A549 (cell line): ENCODE results near the gene ST8SIA5. TPM values are rescaled to one million over a fixed set of nuclear protein-coding genes. Genes with fewer than 3 reads are reported as not detected.

ENCODE experiments used
- ATAC-seq, 2 experiments: fragments of 200-7000 bp in 1 of 2; fragments of >200 bp in 1 of 2; cut with Nextera tagmentation in 1 of 2; cut with Tn5 transposase in 1 of 2; 3 replicates each; pipeline versions ENCODE4 v1.8.0 to v1.9.1; 2018 to 2020; ENCODE audit warnings: mild to moderate bottlenecking in 1 of 2, moderate library complexity in 1 of 2
- CTCF ChIA-PET: fragments of 300-600 bp; sonication (Branson Sonifier 250); formaldehyde crosslinking; extraction: SDS; loops from one replicate; lab custom pipeline; 2021; ENCODE audit warnings: antibody characterized with exemption, inconsistent platforms; lab: Yijun Ruan, JAX
- POLR2A ChIA-PET: fragments of 350-600 bp; formaldehyde crosslinking; extraction: SDS; loops from one replicate; lab custom pipeline; 2021; ENCODE audit warnings: antibody characterized with exemption, inconsistent platforms; lab: Yijun Ruan, JAX
- DNase-seq, 2 experiments: peaks; one replicate each; pipeline versions ENCODE4 v3.0.0 to v3.0.0-alpha.2; 2011 to 2016; ENCODE audit warnings: low read depth in 1 of 2, low spot score in 1 of 2
- FAIRE-seq: peaks from 2 replicates; lab custom pipeline; 2011; peaks lifted over from hg19 to GRCh38; lab: Jason Lieb, UNC
- H3K27ac ChIP-seq, 2 experiments: fragments of >200 bp; sonication (Bioruptor Twin); formaldehyde crosslinking; 3 replicates each; pipeline ENCODE4 v1.5.1; 2016 to 2017
- H3K4me1 ChIP-seq: fragments of >200 bp; sonication (Bioruptor Twin); formaldehyde crosslinking; 3 replicates; pipeline ENCODE4 v1.6.1; 2016
- H3K4me2 ChIP-seq: fragments of >200 bp; sonication (Bioruptor Twin); formaldehyde crosslinking; 3 replicates; pipeline ENCODE4 v1.6.1; 2016
- H3K4me3 ChIP-seq: fragments of >200 bp; sonication (Bioruptor Twin); formaldehyde crosslinking; 3 replicates; pipeline ENCODE4 v1.5.1; 2016
- H3K9me3 ChIP-seq: fragments of >200 bp; sonication (Bioruptor Twin); formaldehyde crosslinking; 3 replicates; pipeline ENCODE4 v1.6.1; 2016
- CBX2 ChIP-seq: fragments of 200-600 bp; sonication (generic); IDR thresholded peaks from 2 replicates; pipeline ENCODE4 v1.6.1; 2016; ENCODE audit warnings: low read depth, mild to moderate bottlenecking, borderline replicate concordance
- CBX8 ChIP-seq: fragments of 200-600 bp; sonication (generic); IDR thresholded peaks from 2 replicates; pipeline ENCODE4 v1.6.1; 2016
- CEBPB ChIP-seq, 2 experiments: fragments of >200 bp in 1 of 2; sonication (Bioruptor Twin) in 1 of 2; formaldehyde crosslinking in 1 of 2; IDR thresholded peaks; 2 replicates each; pipeline ENCODE4 v1.6.1; 2012 to 2016
- CHD2 ChIP-seq: fragments of 150-350 bp; IDR thresholded peaks from 2 replicates; pipeline ENCODE4 v1.6.1; 2014; ENCODE audit warnings: low read length; ENCODE audit not compliant: partially characterized antibody
- CHD4 ChIP-seq: fragments of 200-600 bp; sonication (generic); IDR thresholded peaks from 2 replicates; pipeline ENCODE4 v1.6.1; 2016; ENCODE audit warnings: antibody characterized with exemption, mild to moderate bottlenecking, borderline replicate concordance
- CTCF ChIP-seq: fragments of >200 bp; sonication (Bioruptor Twin); formaldehyde crosslinking; IDR thresholded peaks from 3 replicates; pipeline ENCODE4 v1.5.1; 2016
- E2F6 ChIP-seq: IDR thresholded peaks from 2 replicates; pipeline ENCODE4 v1.6.1; 2012; ENCODE audit warnings: low read depth, borderline replicate concordance
- EHMT2 ChIP-seq: fragments of 200-600 bp; sonication (generic); IDR thresholded peaks from 2 replicates; pipeline ENCODE4 v1.6.1; 2016; ENCODE audit warnings: antibody characterized with exemption, low read depth, mild to moderate bottlenecking, moderate library complexity
- ESRRA ChIP-seq: fragments of 150-350 bp; IDR thresholded peaks from 2 replicates; pipeline ENCODE4 v1.6.1; 2014; ENCODE audit warnings: mild to moderate bottlenecking, low read length, borderline replicate concordance
- HEYL ChIP-seq: fragments of 250-450 bp; sonication (Bioruptor Pico); IDR thresholded peaks from 2 replicates; pipeline ENCODE4 v1.8.0; 2021; ENCODE audit warnings: mild to moderate bottlenecking, moderate library complexity
- HOXB13 ChIP-seq: fragments of 250-450 bp; sonication (Bioruptor Pico); IDR thresholded peaks from 2 replicates; pipeline ENCODE4 v1.5.0; 2020; ENCODE audit warnings: low read depth, mild to moderate bottlenecking, moderate library complexity
- JUNB ChIP-seq: fragments of >200 bp; sonication (Bioruptor Twin); formaldehyde crosslinking; IDR thresholded peaks from 2 replicates; pipeline ENCODE4 v1.6.1; 2016
- MAFK ChIP-seq: fragments of 450-650 bp; IDR thresholded peaks from 2 replicates; pipeline ENCODE4 v1.6.1; 2014; ENCODE audit not compliant: partially characterized antibody
- MAX ChIP-seq: IDR thresholded peaks from 2 replicates; pipeline ENCODE4 v1.6.1; 2012
- MAZ ChIP-seq: fragments of 150-350 bp; IDR thresholded peaks from 2 replicates; pipeline ENCODE4 v1.6.1; 2014; ENCODE audit warnings: antibody characterized with exemption, low read depth, low read length, borderline replicate concordance
- NR3C1 ChIP-seq: fragments of >200 bp; sonication (Bioruptor Twin); formaldehyde crosslinking; IDR thresholded peaks from 3 replicates; pipeline ENCODE4 v1.6.1; 2017
- PBX3 ChIP-seq: IDR thresholded peaks from 2 replicates; pipeline ENCODE4 v1.6.1; 2012
- POLR2A ChIP-seq: IDR thresholded peaks from 2 replicates; pipeline ENCODE4 v1.6.1; 2012; ENCODE audit warnings: mild to moderate bottlenecking, low read length
- POLR2AphosphoS2 ChIP-seq: conservative IDR thresholded peaks from 2 replicates; pipeline ENCODE4 v1.6.1; 2012; ENCODE audit warnings: low read length, improper control_type of control experiment, inconsistent platforms
- RAD21 ChIP-seq, 2 experiments: fragments of >200 bp in 1 of 2; sonication (Bioruptor Twin) in 1 of 2; formaldehyde crosslinking in 1 of 2; IDR thresholded peaks in 1 of 2; conservative IDR thresholded peaks in 1 of 2; 2 replicates in 1 of 2; 3 replicates in 1 of 2; pipeline ENCODE4 v1.6.1; 2012 to 2018; ENCODE audit warnings: inconsistent platforms in 1 of 2
- RARB ChIP-seq: fragments of 250-450 bp; sonication (Bioruptor Pico); IDR thresholded peaks from 2 replicates; pipeline ENCODE4 v1.8.0; 2021; ENCODE audit warnings: mild to moderate bottlenecking, moderate library complexity
- RFX5 ChIP-seq: fragments of 450-650 bp; IDR thresholded peaks from 2 replicates; pipeline ENCODE4 v1.7.1; 2014; ENCODE audit warnings: antibody characterized with exemption, mild to moderate bottlenecking, moderate library complexity
- SREBF2 ChIP-seq: fragments of 450-650 bp; IDR thresholded peaks from 2 replicates; pipeline ENCODE4 v1.6.1; 2014; ENCODE audit warnings: mild to moderate bottlenecking, moderate library complexity
- TP53 ChIP-seq: fragments of 250-450 bp; sonication (Bioruptor Pico); IDR thresholded peaks from 2 replicates; pipeline ENCODE4 v1.5.0; 2021; ENCODE audit warnings: mild to moderate bottlenecking, moderate library complexity
- ZC3H11A ChIP-seq: fragments of 450-650 bp; IDR thresholded peaks from 2 replicates; pipeline ENCODE4 v1.6.1; 2014; ENCODE audit warnings: antibody characterized with exemption, mild to moderate bottlenecking
- WGBS: methylation state at CpG from one replicate; pipeline ENCODE4 v1.1.6; 2017; ENCODE audit errors: missing lambda C conversion rate; 5-methylcytosine and 5-hydroxymethylcytosine counted together
- polyA plus RNA-seq, 4 experiments: library from polyadenylated mRNA; depleted of rRNA in 3 of 4; stranded (reverse); fragments of >200 nt; fragmentation: RNase III in 1 of 4; extraction: RNeasy Plus Mini Kit Qiagen cat#74134 plus additional on column Dnase treatment in 1 of 4; gene quantifications; 2 replicates in 3 of 4; 3 replicates in 1 of 4; pipeline ENCODE4 v1.2.3, GENCODE V29; 2011 to 2017

ST8SIA5 gene
- polyA plus RNA-seq, 2 of the 4 experiments (the other 2 are of a cell fraction) = not detected

GRCh38 chr18:46721331-46721730, 35.5 kb downstream of the ST8SIA5 start:
- no peak overlapping the region for H3K4me2 ChIP-seq
- ATAC-seq (no peak), FAIRE-seq (no peak), DNase-seq (no peak)
- H3K4me3 ChIP-seq = no peak overlapping the region
- no peaks in the 10 kb centered on the region for H3K9me3 ChIP-seq
- TF ChIP-seq NR3C1 (no peak), CHD2 (no peak), PBX3 (no peak), CHD4 (no peak), MAZ (no peak), TP53 (CRISPR knock-in tag) (no peak)
- H3K27ac ChIP-seq = no peak overlapping the region
- ChIA-PET CTCF (no interaction called here), POLR2A (no interaction called here)
- 63% methylated on average over 3 of the region's 8 CpGs for WGBS
- H3K4me1 ChIP-seq = 0 out of 3 replicates have a peak, but pooled peaks cover 3% of the 10 kb centered on the region

GRCh38 chr18:46720521-46720920, 36.3 kb downstream of the ST8SIA5 start:
- 0 out of 3 replicates have a peak, but pooled peaks cover 3% of the 10 kb centered on the region for H3K4me1 ChIP-seq
- no peak overlapping the region for H3K4me2 ChIP-seq
- DNase-seq = no peak
- ChIA-PET CTCF (no interaction called here), POLR2A (no interaction called here)
- no peak overlapping the region for H3K4me3 ChIP-seq
- TF ChIP-seq POLR2AphosphoS2 (no peak), MAFK (no peak), E2F6 (no peak), SREBF2 (no peak)
- no peak for ATAC-seq
- no peak for FAIRE-seq
- no peaks in the 10 kb centered on the region for H3K9me3 ChIP-seq
- WGBS = 68% methylated on average over 3 of the region's 3 CpGs
- H3K27ac ChIP-seq = no peak overlapping the region

GRCh38 chr18:46720092-46720491, 36.8 kb downstream of the ST8SIA5 start:
- POLR2A ChIA-PET = no interaction called here
- no peak for FAIRE-seq
- DNase-seq = no peak
- ATAC-seq = no peak
- no peaks in the 10 kb centered on the region for H3K9me3 ChIP-seq
- no peak for TF ChIP-seq MAZ
- TF ChIP-seq E2F6 = no peak
- TF ChIP-seq MAFK = no peak
- no peak for TF ChIP-seq CBX2
- no peak for TF ChIP-seq CBX8
- no peak for TF ChIP-seq RAD21 (conservative IDR thresholded peaks at IDR 0.05 in 1 of 2, IDR thresholded peaks at IDR 0.05 in 1 of 2)
- TF ChIP-seq CEBPB (IDR thresholded peaks at IDR 0.05) = no peak
- TF ChIP-seq HEYL (CRISPR knock-in tag) = no peak
- TF ChIP-seq MAX = no peak
- no peak for TF ChIP-seq HOXB13 (CRISPR knock-in tag)
- TF ChIP-seq, all 56 proteins: peak for 0
- Histone ChIP-seq H3K4me3 (no peak overlapping the region), H3K27ac (no peak overlapping the region), H3K4me2 (no peak overlapping the region), H3K4me1 (0 out of 3 replicates have a peak, but pooled peaks cover 3% of the 10 kb centered on the region)
- WGBS = 63% methylated on average over 7 of the region's 7 CpGs
- CTCF ChIA-PET = no interaction called here

- ChIA-PET POLR2A (no interaction called here), CTCF (no interaction called here)
- Histone ChIP-seq H3K4me1 (0 out of 3 replicates have a peak, but pooled peaks cover 3% of the 10 kb centered on the region), H3K4me3 (no peak overlapping the region), H3K9me3 (no peaks in the 10 kb centered on the region), H3K4me2 (peak overlapping the region; percentile 57), H3K27ac (no peak overlapping the region)
- WGBS = 63% methylated on average over 5 of the region's 5 CpGs
- DNase-seq = no peak
- no peak for FAIRE-seq
- no peak for ATAC-seq
- no peak for TF ChIP-seq RFX5
- TF ChIP-seq ESRRA = no peak
- TF ChIP-seq PBX3 = no peak
- no peak for TF ChIP-seq CTCF
- no peak for TF ChIP-seq MAFK
- no peak for TF ChIP-seq EHMT2
- TF ChIP-seq MAX = no peak
- no peak for TF ChIP-seq ZC3H11A
- no peak for TF ChIP-seq RARB
- TF ChIP-seq JUNB = no peak
- no peak for TF ChIP-seq POLR2A
- TF ChIP-seq CEBPB (IDR thresholded peaks at IDR 0.05) = no peak
- TF ChIP-seq MAZ = no peak
Observed at GRCh38 chr18:46719388-46719787, 37.5 kb downstream of the ST8SIA5 start.
